GM12878 (cell line): ENCODE results near the gene KCNE4. TPM values are rescaled to one million over a fixed set of nuclear protein-coding genes. Genes with fewer than 3 reads are reported as not detected.

Source experiments
- BCL3 ChIP-seq: IDR thresholded peaks from 2 replicates; pipeline ENCODE4 v1.6.1; 2011; ENCODE audit warnings: borderline replicate concordance, low read depth, mild to moderate bottlenecking, moderate library complexity, low read length; ENCODE audit not compliant: insufficient read depth, poor library complexity, severe bottlenecking
- BMI1 ChIP-seq: fragments of 450-650 bp; IDR thresholded peaks from 2 replicates; pipeline ENCODE4 v1.6.1; 2016; ENCODE audit warnings: mild to moderate bottlenecking, moderate library complexity, borderline replicate concordance
- CEBPB ChIP-seq, 2 experiments: fragments of 150-350 bp in 1 of 2; IDR thresholded peaks; 2 replicates each; pipeline ENCODE4 v1.6.1; 2012 to 2014; ENCODE audit warnings: low read depth in 2 of 2, low read length in 2 of 2, borderline replicate concordance in 1 of 2, inconsistent platforms in 1 of 2
- FOXM1 ChIP-seq: IDR thresholded peaks from 2 replicates; pipeline ENCODE4 v1.6.1; 2012; ENCODE audit warnings: low read depth, mild to moderate bottlenecking, inconsistent platforms, low read length, moderate library complexity
- GABPA ChIP-seq: IDR thresholded peaks from 2 replicates; pipeline ENCODE4 v1.6.1; 2014; ENCODE audit warnings: antibody characterized with exemption, low read depth, mild to moderate bottlenecking, inconsistent platforms
- MLLT1 ChIP-seq: fragments of 450-650 bp; IDR thresholded peaks from 2 replicates; pipeline ENCODE4 v1.6.1; 2016; ENCODE audit warnings: mild to moderate bottlenecking
- NBN ChIP-seq: fragments of 450-650 bp; IDR thresholded peaks from 2 replicates; pipeline ENCODE4 v1.6.1; 2016
- RUNX3 ChIP-seq: IDR thresholded peaks from 2 replicates; pipeline ENCODE4 v1.6.1; 2012; ENCODE audit warnings: low read length, inconsistent platforms
- SRF ChIP-seq, 2 experiments: IDR thresholded peaks; 2 replicates each; pipeline ENCODE4 v1.6.1; 2011; ENCODE audit warnings: low read depth in 2 of 2, low read length in 2 of 2, mild to moderate bottlenecking in 1 of 2, moderate library complexity in 1 of 2
- STAT1 ChIP-seq: fragments of 450-650 bp; conservative IDR thresholded peaks from 2 replicates; pipeline ENCODE4 v1.6.1; 2014; ENCODE audit warnings: antibody characterized with exemption, mild to moderate bottlenecking
- TCF3 ChIP-seq: IDR thresholded peaks from 2 replicates; pipeline ENCODE4 v1.6.1; 2012; ENCODE audit warnings: low read depth, mild to moderate bottlenecking, low read length, borderline replicate concordance; ENCODE audit not compliant: insufficient read depth
- USF2 ChIP-seq: IDR thresholded peaks from 2 replicates; pipeline ENCODE4 v1.6.1; 2011; ENCODE audit warnings: low read depth, low read length, improper control_type of control experiment, borderline replicate concordance
- YBX1 ChIP-seq: fragments of 450-650 bp; IDR thresholded peaks from 2 replicates; pipeline ENCODE4 v1.6.1; 2016; ENCODE audit warnings: antibody characterized with exemption
- ZBTB40 ChIP-seq: fragments of 450-650 bp; IDR thresholded peaks from 2 replicates; pipeline ENCODE4 v1.6.1; 2016; ENCODE audit warnings: mild to moderate bottlenecking, moderate library complexity, borderline replicate concordance
- ZNF687 ChIP-seq: fragments of 450-650 bp; IDR thresholded peaks from 2 replicates; pipeline ENCODE4 v1.6.1; 2017; ENCODE audit warnings: mild to moderate bottlenecking, moderate library complexity
- polyA plus RNA-seq, 11 experiments: library from polyadenylated mRNA; depleted of rRNA in 4 of 11; unstranded in 6 of 11; stranded (reverse) in 5 of 11; fragments of >200 nt; fragmentation: Nextera tagmentation in 4 of 11; fragmentation: Illumina TruSeq in 1 of 11; extraction: Ambion mirVana in 4 of 11; extraction: Trizol in 1 of 11; gene quantifications; 1 replicate in 1 of 11; 2 replicates in 10 of 11; pipeline versions ENCODE4 v1.2.1 to v1.2.3, GENCODE V29; 2011 to 2016; ENCODE audit warnings: inconsistent platforms in 2 of 11, missing spikeins in 2 of 11, low read depth in 1 of 11
- total RNA-seq, 4 experiments: library from RNA; depleted of rRNA in 3 of 4; stranded (reverse); fragments of >200 nt in 3 of 4; fragmentation: Illumina TruSeq in 1 of 4; extraction: Trizol in 1 of 4; gene quantifications; 2 replicates each; pipeline versions ENCODE4 v1.2.1 to v1.2.3, GENCODE V29; 2013 to 2021

KCNE4 gene
- total and polyA plus RNA-seq, 10 of the 15 experiments (the other 5 are each of a cell fraction or from before 2014, with no cell fraction given): 0.30 TPM; not detected in 9

- TF ChIP-seq BCL3 (no peak), CEBPB (IDR thresholded peaks at IDR 0.05; ENCODE audit: borderline replicate concordance in 1 of 2, low read depth in 2 of 2, low read length in 2 of 2) (no peak), BMI1 (no peak), SRF (IDR thresholded peaks at IDR 0.05; ENCODE audit: low read depth in 2 of 2, low read length in 2 of 2) (no peak), TCF3 (no peak), STAT1 (no peak), USF2 (no peak), MLLT1 (no peak), NBN (no peak), FOXM1 (no peak), ZNF687 (no peak), GABPA (no peak), RUNX3 (no peak), ZBTB40 (no peak), YBX1 (no peak)
- TF ChIP-seq, all 136 proteins: peak for 0
Observed at GRCh38 chr2:223093436-223094241, 41.6 kb downstream of the KCNE4 start (continued).
